ENCODE measurements around the gene IMPA2.

The IMPA2 gene

DNA sequence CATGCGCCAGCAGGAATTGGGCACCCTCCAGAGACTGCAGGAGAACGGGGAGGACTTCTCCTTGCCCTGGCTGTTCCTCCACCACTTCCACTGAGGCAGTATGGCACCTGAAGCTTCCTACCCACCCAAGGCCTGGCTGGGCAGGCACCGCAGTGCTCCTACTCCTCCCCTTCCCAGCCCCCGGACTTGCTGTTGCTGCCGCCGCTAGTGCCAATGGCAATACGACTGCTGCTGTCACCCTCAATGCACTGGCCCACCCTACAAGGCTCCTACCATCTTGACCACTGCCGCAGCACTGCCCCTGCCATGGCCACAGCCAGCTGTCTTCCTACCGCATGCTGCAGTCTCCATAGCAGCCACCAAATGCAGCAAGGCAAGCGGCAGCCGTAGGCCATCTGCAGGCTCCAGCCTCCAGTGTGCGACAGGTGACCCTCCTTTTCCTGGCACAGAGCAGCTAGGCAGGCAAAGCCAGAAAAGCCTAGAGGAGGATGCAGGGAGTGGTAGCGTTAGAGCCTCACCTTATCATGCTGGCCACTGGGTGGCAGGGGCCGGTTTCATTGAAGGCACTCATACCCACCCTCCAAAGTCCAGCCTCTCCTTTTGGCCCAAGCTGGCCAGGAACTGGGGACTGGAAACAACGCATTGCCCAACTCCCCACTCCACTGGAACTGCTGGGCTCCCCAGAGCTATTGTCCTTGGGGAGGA, 64.9 kb downstream of the IMPA2 start:
- TF ChIP-seq, protein P1, sequence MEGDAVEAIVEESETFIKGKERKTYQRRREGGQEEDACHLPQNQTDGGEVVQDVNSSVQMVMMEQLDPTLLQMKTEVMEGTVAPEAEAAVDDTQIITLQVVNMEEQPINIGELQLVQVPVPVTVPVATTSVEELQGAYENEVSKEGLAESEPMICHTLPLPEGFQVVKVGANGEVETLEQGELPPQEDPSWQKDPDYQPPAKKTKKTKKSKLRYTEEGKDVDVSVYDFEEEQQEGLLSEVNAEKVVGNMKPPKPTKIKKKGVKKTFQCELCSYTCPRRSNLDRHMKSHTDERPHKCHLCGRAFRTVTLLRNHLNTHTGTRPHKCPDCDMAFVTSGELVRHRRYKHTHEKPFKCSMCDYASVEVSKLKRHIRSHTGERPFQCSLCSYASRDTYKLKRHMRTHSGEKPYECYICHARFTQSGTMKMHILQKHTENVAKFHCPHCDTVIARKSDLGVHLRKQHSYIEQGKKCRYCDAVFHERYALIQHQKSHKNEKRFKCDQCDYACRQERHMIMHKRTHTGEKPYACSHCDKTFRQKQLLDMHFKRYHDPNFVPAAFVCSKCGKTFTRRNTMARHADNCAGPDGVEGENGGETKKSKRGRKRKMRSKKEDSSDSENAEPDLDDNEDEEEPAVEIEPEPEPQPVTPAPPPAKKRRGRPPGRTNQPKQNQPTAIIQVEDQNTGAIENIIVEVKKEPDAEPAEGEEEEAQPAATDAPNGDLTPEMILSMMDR (IDR thresholded peaks at IDR 0.05; ENCODE audit: low read depth, low read length), result no peak
- H3K4me3 ChIP-seq (ENCODE audit: low read depth, low read length), result no peak overlapping the region

- TF ChIP-seq, protein P1 (IDR thresholded peaks at IDR 0.05; ENCODE audit: low read depth, low read length), result no peak
- H3K4me3 ChIP-seq (ENCODE audit: low read depth, low read length), result no peak overlapping the region
Measured at GRCh38 chr18:12046751-12047335, 65.5 kb downstream of the IMPA2 start.

DNA sequence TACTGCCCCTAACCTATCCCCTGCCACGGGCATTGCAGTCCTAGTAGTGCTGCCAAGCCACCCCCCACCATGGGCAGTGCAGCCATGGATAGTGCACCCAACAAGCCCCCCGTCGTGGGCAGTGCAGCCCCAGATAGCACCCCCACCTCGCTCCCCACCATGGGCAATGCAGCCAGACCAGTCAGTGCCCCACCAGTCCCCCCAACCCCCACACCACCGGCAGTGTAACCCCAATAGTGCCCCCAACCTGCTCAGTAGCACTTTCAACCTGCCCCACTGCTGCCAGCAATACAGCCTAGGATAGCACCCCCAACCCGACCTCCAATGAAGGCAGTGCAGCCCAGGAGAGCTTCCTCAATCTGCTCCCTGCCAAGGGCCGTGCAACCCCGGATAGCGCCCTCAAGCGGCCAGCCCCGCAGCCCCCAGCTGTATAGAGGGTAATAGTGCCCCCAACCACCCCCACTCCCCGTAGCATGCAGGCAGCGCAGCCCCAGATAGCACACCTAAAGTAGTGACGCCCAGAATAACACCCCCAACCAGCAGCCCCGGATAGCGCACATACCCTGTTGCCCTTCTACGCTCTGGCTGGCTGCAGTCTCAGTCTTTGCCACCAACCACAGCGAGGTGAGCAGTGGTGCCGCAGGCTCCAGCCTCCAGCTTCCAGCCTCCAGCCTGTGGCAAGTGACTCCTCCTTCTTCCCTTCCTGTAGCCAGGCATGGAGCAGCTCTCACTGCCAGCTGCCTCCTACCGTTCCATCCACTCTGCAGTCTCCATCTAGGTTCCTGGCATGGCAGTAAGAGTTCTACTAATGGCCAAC, 66.9 kb downstream of the IMPA2 start:
- TF ChIP-seq, protein P1 (IDR thresholded peaks at IDR 0.05; ENCODE audit: low read depth, low read length), result no peak
- no peak overlapping the region for H3K4me3 ChIP-seq (ENCODE audit: low read depth, low read length)

GRCh38 chr18:12048827-12049175, 67.5 kb downstream of the IMPA2 start:
- no peak overlapping the region for H3K4me3 ChIP-seq (ENCODE audit: low read depth, low read length)
- TF ChIP-seq, protein P1 (IDR thresholded peaks at IDR 0.05; ENCODE audit: low read depth, low read length), result no peak

DNA sequence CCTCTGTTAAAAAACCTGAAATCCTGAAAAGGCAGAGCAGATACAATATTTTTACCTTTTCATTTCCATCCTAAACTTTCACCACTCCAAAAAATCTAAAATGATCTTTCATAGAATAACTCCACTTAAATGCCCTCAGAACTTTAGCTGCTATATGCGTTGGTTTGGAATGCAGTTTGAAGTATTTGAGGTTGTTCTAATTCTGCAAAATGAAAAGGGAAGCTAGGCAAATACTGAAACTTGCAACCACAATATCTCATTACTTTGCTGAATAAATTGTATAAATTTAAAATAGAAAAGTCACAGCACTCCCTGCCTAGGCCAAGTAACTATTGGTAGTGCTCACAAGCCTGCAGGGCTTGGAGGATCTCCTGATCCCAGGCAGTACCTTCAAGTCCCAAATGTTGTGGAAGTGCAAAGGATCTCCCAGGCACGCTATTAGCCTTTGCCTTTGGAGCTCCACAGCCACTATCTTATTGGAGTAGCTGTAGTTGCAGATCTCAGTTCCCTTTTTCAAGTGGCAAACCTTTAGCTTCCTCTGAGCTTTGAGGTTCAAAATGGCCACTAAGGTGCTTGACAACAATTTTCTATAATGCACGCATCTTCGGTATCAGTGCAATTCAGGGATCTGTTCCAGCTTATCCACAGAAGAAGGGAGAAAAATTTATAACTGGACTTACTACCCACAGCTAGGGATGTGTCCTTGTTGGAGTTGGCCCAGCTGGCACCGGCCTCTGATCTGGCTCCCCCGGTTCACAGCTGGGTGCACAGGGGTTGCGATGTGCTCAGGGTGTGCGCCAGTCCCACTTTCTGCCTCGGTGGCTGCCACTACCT, 68.9 kb downstream of the IMPA2 start:
- TF ChIP-seq, protein P1 (IDR thresholded peaks at IDR 0.05; ENCODE audit: low read depth, low read length), result no peak
- no peak overlapping the region for H3K4me3 ChIP-seq (ENCODE audit: low read depth, low read length)

DNA sequence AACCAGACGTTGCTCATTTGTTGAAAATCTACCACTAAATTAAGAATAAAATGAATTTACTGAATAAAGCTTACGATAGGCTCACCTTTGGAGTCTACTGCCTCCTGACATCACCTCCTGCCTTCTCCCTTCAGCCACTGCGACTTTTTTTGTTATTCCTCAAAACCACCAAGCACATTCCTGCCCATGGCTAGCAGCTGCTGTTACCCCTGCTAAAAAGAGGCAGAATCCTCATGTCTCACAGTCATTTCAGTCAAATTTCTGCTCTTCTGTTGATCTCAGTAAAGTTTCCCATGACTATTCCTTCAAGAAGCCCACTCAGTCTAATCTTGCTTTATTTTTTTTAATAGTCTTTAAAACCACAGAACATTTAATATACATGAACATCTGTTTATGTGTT, 71.6 kb downstream of the IMPA2 start:
- H3K4me3 ChIP-seq (ENCODE audit: low read depth, low read length), result no peak overlapping the region
- TF ChIP-seq, protein P1 (IDR thresholded peaks at IDR 0.05; ENCODE audit: low read depth, low read length), result no peak
